ENCODE measurements around the gene PTGDS.

Gene PTGDS

GRCh38 chr9:137018761-137019559, 41.7 kb downstream of the PTGDS start:
- DNase-seq (ENCODE audit: insufficient read length, low spot score): no peak
- TF ChIP-seq PAX5 (IDR thresholded peaks at IDR 0.05; ENCODE audit: insufficient read depth, low read length, severe bottlenecking) (no peak), TAF1 (IDR thresholded peaks at IDR 0.05; ENCODE audit: low read depth, low read length) (no peak), SPI1 (IDR thresholded peaks at IDR 0.05; ENCODE audit: low read depth, low read length) (no peak), POU2F2 (IDR thresholded peaks at IDR 0.05; ENCODE audit: low read depth, low read length) (no peak), POLR2AphosphoS5 (IDR thresholded peaks at IDR 0.05; ENCODE audit: low read depth, low read length) (no peak), POLR2A (IDR thresholded peaks at IDR 0.05; ENCODE audit: low read depth, low read length) (no peak)
- FAIRE-seq: no peak

GRCh38 chr9:137019891-137020683, 42.8 kb downstream of the PTGDS start:
- DNase-seq (ENCODE audit: insufficient read length, low spot score) (no peak), FAIRE-seq (no peak)
- TF ChIP-seq POLR2A (IDR thresholded peaks at IDR 0.05; ENCODE audit: low read depth, low read length) (no peak), TAF1 (IDR thresholded peaks at IDR 0.05; ENCODE audit: low read depth, low read length) (no peak), POLR2AphosphoS5 (IDR thresholded peaks at IDR 0.05; ENCODE audit: low read depth, low read length) (no peak), POU2F2 (IDR thresholded peaks at IDR 0.05; ENCODE audit: low read depth, low read length) (no peak), PAX5 (IDR thresholded peaks at IDR 0.05; ENCODE audit: insufficient read depth, low read length, severe bottlenecking) (no peak), SPI1 (IDR thresholded peaks at IDR 0.05; ENCODE audit: low read depth, low read length) (no peak)

- FAIRE-seq: no peak
- TF ChIP-seq POLR2AphosphoS5 (IDR thresholded peaks at IDR 0.05; ENCODE audit: low read depth, low read length) (no peak), POU2F2 (IDR thresholded peaks at IDR 0.05; ENCODE audit: low read depth, low read length) (no peak), POLR2A (IDR thresholded peaks at IDR 0.05; ENCODE audit: low read depth, low read length) (no peak), PAX5 (IDR thresholded peaks at IDR 0.05; ENCODE audit: insufficient read depth, low read length, severe bottlenecking) (no peak), TAF1 (IDR thresholded peaks at IDR 0.05; ENCODE audit: low read depth, low read length) (no peak), SPI1 (IDR thresholded peaks at IDR 0.05; ENCODE audit: low read depth, low read length) (no peak)
Observed at GRCh38 chr9:137020771-137021567, 43.7 kb downstream of the PTGDS start.

GRCh38 chr9:137021568-137021978, 44.3 kb downstream of the PTGDS start:
- no peak for TF ChIP-seq PAX5 (IDR thresholded peaks at IDR 0.05; ENCODE audit: insufficient read depth, low read length, severe bottlenecking)
- no peak for TF ChIP-seq POLR2A (IDR thresholded peaks at IDR 0.05; ENCODE audit: low read depth, low read length)
- no peak for TF ChIP-seq TAF1 (IDR thresholded peaks at IDR 0.05; ENCODE audit: low read depth, low read length)
- no peak for TF ChIP-seq SPI1 (IDR thresholded peaks at IDR 0.05; ENCODE audit: low read depth, low read length)
- TF ChIP-seq POLR2AphosphoS5 (IDR thresholded peaks at IDR 0.05; ENCODE audit: low read depth, low read length): no peak
- no peak for TF ChIP-seq POU2F2 (IDR thresholded peaks at IDR 0.05; ENCODE audit: low read depth, low read length)
- no peak for FAIRE-seq

More at GRCh38 chr9:137020771-137021567, 43.7 kb downstream of the PTGDS start:
- no peak for DNase-seq (ENCODE audit: insufficient read length, low spot score)

GRCh38 chr9:137021979-137022661, 44.8 kb downstream of the PTGDS start:
- peak; percentile 78 for DNase-seq (ENCODE audit: insufficient read length, low spot score)
- TF ChIP-seq TAF1 (IDR thresholded peaks at IDR 0.05; ENCODE audit: low read depth, low read length): no peak
- peak; percentile 97 for FAIRE-seq

More at GRCh38 chr9:137021568-137021978, 44.3 kb downstream of the PTGDS start:
- DNase-seq (ENCODE audit: insufficient read length, low spot score): no peak

DNA sequence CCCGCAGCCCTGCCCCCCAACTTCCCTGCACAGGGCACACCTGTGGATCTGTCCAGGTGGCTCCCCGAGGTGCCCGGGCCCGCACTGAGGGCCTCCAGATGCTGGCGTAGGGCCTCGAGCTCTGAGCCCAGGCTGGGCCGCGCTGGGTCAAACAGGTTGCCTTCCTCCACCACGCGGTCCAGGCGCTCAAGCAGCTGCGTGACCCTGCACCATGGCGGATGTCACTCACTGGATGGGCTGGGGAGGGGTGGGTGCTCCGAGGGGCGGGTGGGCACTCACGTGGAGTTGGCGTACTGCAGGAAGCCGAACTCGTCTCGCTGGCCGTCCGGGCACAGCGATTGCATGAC, 45.3 kb downstream of the PTGDS start:
- DNase-seq (ENCODE audit: insufficient read length, low spot score) (no peak), FAIRE-seq (no peak)
- TF ChIP-seq POLR2A (IDR thresholded peaks at IDR 0.05; ENCODE audit: low read depth, low read length) (no peak), PAX5 (IDR thresholded peaks at IDR 0.05; ENCODE audit: insufficient read depth, low read length, severe bottlenecking) (no peak), SPI1 (IDR thresholded peaks at IDR 0.05; ENCODE audit: low read depth, low read length) (no peak), POLR2AphosphoS5 (IDR thresholded peaks at IDR 0.05; ENCODE audit: low read depth, low read length) (no peak), POU2F2 (IDR thresholded peaks at IDR 0.05; ENCODE audit: low read depth, low read length) (no peak), TAF1 (IDR thresholded peaks at IDR 0.05; ENCODE audit: low read depth, low read length) (no peak)

DNA sequence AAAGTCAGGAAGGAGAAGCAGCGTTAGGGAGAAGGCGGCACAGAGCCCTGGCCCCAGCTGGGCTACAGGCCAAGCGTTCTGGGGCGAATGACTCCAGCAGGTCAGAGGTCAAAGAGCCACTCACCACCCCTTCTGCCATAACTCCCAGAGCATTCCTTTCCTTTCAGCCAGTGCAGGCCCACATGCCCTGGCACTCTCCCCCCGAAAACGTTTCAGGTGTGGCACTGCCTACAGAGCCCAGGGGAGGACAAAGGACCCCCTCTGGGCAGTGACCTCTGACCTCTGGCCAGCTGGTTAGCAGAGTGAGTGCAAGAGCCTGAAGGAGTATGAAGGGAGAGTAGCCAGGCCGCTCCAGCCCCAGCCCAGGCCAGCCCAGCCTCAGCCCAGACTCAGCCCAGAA, 45.9 kb downstream of the PTGDS start:
- DNase-seq (ENCODE audit: insufficient read length, low spot score): no peak
- no peak for FAIRE-seq
- TF ChIP-seq SPI1 (IDR thresholded peaks at IDR 0.05; ENCODE audit: low read depth, low read length) (no peak), TAF1 (IDR thresholded peaks at IDR 0.05; ENCODE audit: low read depth, low read length) (no peak), PAX5 (IDR thresholded peaks at IDR 0.05; ENCODE audit: insufficient read depth, low read length, severe bottlenecking) (no peak), POLR2A (IDR thresholded peaks at IDR 0.05; ENCODE audit: low read depth, low read length) (no peak)

GRCh38 chr9:137023583-137023991, 46.3 kb downstream of the PTGDS start:
- DNase-seq (ENCODE audit: insufficient read length, low spot score) (no peak), FAIRE-seq (no peak)
- no peak for TF ChIP-seq POLR2AphosphoS5 (IDR thresholded peaks at IDR 0.05; ENCODE audit: low read depth, low read length)
- no peak for TF ChIP-seq SPI1 (IDR thresholded peaks at IDR 0.05; ENCODE audit: low read depth, low read length)
- no peak for TF ChIP-seq TAF1 (IDR thresholded peaks at IDR 0.05; ENCODE audit: low read depth, low read length)
- TF ChIP-seq PAX5 (IDR thresholded peaks at IDR 0.05; ENCODE audit: insufficient read depth, low read length, severe bottlenecking): no peak
- TF ChIP-seq POU2F2 (IDR thresholded peaks at IDR 0.05; ENCODE audit: low read depth, low read length): no peak
- TF ChIP-seq POLR2A (IDR thresholded peaks at IDR 0.05; ENCODE audit: low read depth, low read length): no peak

Measured in GM12891 (cell line).